Endothelial cell of umbilical vein (primary cell): ENCODE measurements around the gene TMIE. TPM values are rescaled to one million over a fixed set of nuclear protein-coding genes. Genes with fewer than 3 reads are reported as not detected.

Experiments
- BruUV-seq: library from RNA; stranded (reverse); fragments of 400-500 nt; replicated peaks from 2 replicates; lab custom pipeline; 2021; lab: Mats Ljungman, UMichigan
- CTCF ChIA-PET: fragments of 300-600, 350-600 bp; sonication (Branson Sonifier 250); formaldehyde crosslinking; loops from one replicate; lab custom pipeline; 2021; ENCODE audit warnings: antibody characterized with exemption, inconsistent platforms; lab: Charles Lee
- POLR2A ChIA-PET: fragments of 300-600, 350-600 bp; sonication (Branson Sonifier 250); formaldehyde crosslinking; loops from one replicate; lab custom pipeline; 2021; ENCODE audit warnings: antibody characterized with exemption, inconsistent platforms; lab: Charles Lee
- DNase-seq: peaks from one replicate; pipeline ENCODE4 v3.0.0-alpha.2; 2011; ENCODE audit warnings: low read depth, low spot score
- FAIRE-seq: peaks from 2 replicates; lab custom pipeline; 2011; peaks lifted over from hg19 to GRCh38; lab: Jason Lieb, UNC
- H2AFZ ChIP-seq: 2 replicates; pipeline ENCODE4 v1.6.0; 2012; ENCODE audit warnings: low read depth, low read length, control low read depth, inconsistent platforms
- H3K27ac ChIP-seq: 2 replicates; pipeline ENCODE4 v1.5.1; 2011; ENCODE audit warnings: low read depth, mild to moderate bottlenecking, control low read depth, low read length, moderate library complexity; ENCODE audit not compliant: insufficient read depth
- H3K27me3 ChIP-seq, 2 experiments: 2 replicates each; pipeline versions ENCODE4 v1.6.0 to v1.6.1; 2011; ENCODE audit warnings: low read length in 2 of 2, mixed read lengths in 1 of 2; ENCODE audit not compliant: control insufficient read depth in 2 of 2, insufficient read depth in 2 of 2
- H3K36me3 ChIP-seq, 2 experiments: 2 replicates in 1 of 2; 3 replicates in 1 of 2; pipeline ENCODE4 v1.5.1; 2011; ENCODE audit warnings: low read length in 2 of 2, mild to moderate bottlenecking in 1 of 2, moderate library complexity in 1 of 2; ENCODE audit not compliant: control insufficient read depth in 2 of 2, insufficient read depth in 2 of 2; ENCODE audit errors: extremely low read depth in 1 of 2
- H3K4me1 ChIP-seq: 3 replicates; pipeline ENCODE4 v1.5.1; 2011; ENCODE audit warnings: mild to moderate bottlenecking, low read length; ENCODE audit not compliant: control insufficient read depth, insufficient read depth; ENCODE audit errors: extremely low read depth
- H3K4me2 ChIP-seq: 2 replicates; pipeline ENCODE4 v1.6.1; 2011; ENCODE audit warnings: low read length, control low read depth, mixed read lengths; ENCODE audit not compliant: insufficient read depth
- H3K4me3 ChIP-seq, 3 experiments: fragments of 200-600 bp in 1 of 3; sonication (generic), shearing (Covaris generic) in 1 of 3; replicated peaks in 1 of 3; 2 replicates each; pipeline ENCODE4 v1.5.1; 2011 to 2016; ENCODE audit warnings: control low read depth in 3 of 3, low read length in 3 of 3, mild to moderate bottlenecking in 2 of 3, inconsistent platforms in 1 of 3, low read depth in 1 of 3, moderate library complexity in 1 of 3; ENCODE audit not compliant: insufficient read depth in 1 of 3
- H3K79me2 ChIP-seq: 2 replicates; pipeline ENCODE4 v1.6.0; 2012; ENCODE audit warnings: low read length, inconsistent platforms; ENCODE audit not compliant: control insufficient read depth, insufficient read depth
- H3K9ac ChIP-seq: replicated peaks from 2 replicates; pipeline ENCODE3; 2011; ENCODE audit warnings: low read length, control low read depth; ENCODE audit not compliant: insufficient read depth; ENCODE audit errors: extremely low read depth
- H3K9me1 ChIP-seq: replicated peaks from 3 replicates; pipeline ENCODE4 v1.6.0; 2011; ENCODE audit warnings: mild to moderate bottlenecking, low read length; ENCODE audit not compliant: control insufficient read depth, insufficient read depth; ENCODE audit errors: extremely low read depth
- H3K9me3 ChIP-seq: replicated peaks from 2 replicates; pipeline ENCODE4 v1.5.1; 2012; ENCODE audit warnings: low read length, inconsistent platforms; ENCODE audit not compliant: control insufficient read depth, insufficient read depth
- H4K20me1 ChIP-seq: replicated peaks from 2 replicates; pipeline ENCODE3; 2011; ENCODE audit warnings: mild to moderate bottlenecking, low read length; ENCODE audit not compliant: control insufficient read depth, insufficient read depth; ENCODE audit errors: extremely low read depth
- EZH2 ChIP-seq: IDR thresholded peaks from 2 replicates; pipeline ENCODE4 v1.6.1; 2012; ENCODE audit warnings: borderline replicate concordance, low read depth, mild to moderate bottlenecking, moderate library complexity, low read length, inconsistent platforms; ENCODE audit not compliant: severe bottlenecking
- FOS ChIP-seq: IDR thresholded peaks from 2 replicates; pipeline ENCODE4 v1.6.1; 2011; ENCODE audit warnings: mild to moderate bottlenecking, low read length, moderate library complexity, borderline replicate concordance; ENCODE audit not compliant: insufficient read depth
- GATA2 ChIP-seq: IDR thresholded peaks from 2 replicates; pipeline ENCODE4 v1.7.0; 2011; ENCODE audit warnings: low read depth, mild to moderate bottlenecking, moderate library complexity, mixed read lengths, low read length; ENCODE audit not compliant: insufficient read length, insufficient read depth
- JUN ChIP-seq: IDR thresholded peaks from 2 replicates; pipeline ENCODE4 v1.6.1; 2011; ENCODE audit warnings: borderline replicate concordance, low read depth; ENCODE audit not compliant: insufficient read length, insufficient read depth
- MYC ChIP-seq: IDR thresholded peaks from one replicate; pipeline ENCODE4 v1.6.1; 2011; ENCODE audit warnings: mild to moderate bottlenecking, low read depth, low read length
- POLR2A ChIP-seq: IDR thresholded peaks from 2 replicates; pipeline ENCODE4 v1.6.1; 2012; ENCODE audit warnings: low read depth, mild to moderate bottlenecking, control low read depth, low read length
- POLR2AphosphoS5 ChIP-seq: IDR thresholded peaks from 2 replicates; pipeline ENCODE4 v1.6.1; 2012; ENCODE audit warnings: low read depth, mild to moderate bottlenecking, control low read depth, low read length, moderate library complexity; ENCODE audit not compliant: insufficient read depth
- dilution Hi-C: fragments of 300-500 bp; cut with MboI; formaldehyde crosslinking; loops from one replicate; pipeline ENCODE4 v1.15.0; 2019; ENCODE audit warnings: low sequenced_read_pairs; ENCODE audit not compliant: extremely low pct_ligation_motif_present
- intact Hi-C: fragments of 100-400 bp; cut with micrococcal nuclease; formaldehyde crosslinking; loops from one replicate; pipeline ENCODE4 v1.10.0; 2022
- polyA plus RNA-seq, 4 experiments: library from polyadenylated mRNA; depleted of rRNA in 3 of 4; stranded (reverse) in 3 of 4; unstranded in 1 of 4; fragments of >200 nt; gene quantifications; 2 replicates each; pipeline versions ENCODE4 v1.2.1 to v1.2.3, GENCODE V29; 2011 to 2012; ENCODE audit warnings: missing spikeins in 1 of 4
- total RNA-seq: library from RNA; stranded (reverse); gene quantifications from 2 replicates; pipeline ENCODE4 v1.2.3, GENCODE V29; 2021
- TF ChIP-seq, protein P1 (sequence below), 2 donors: IDR thresholded peaks; 1 replicate in 1 of 2; 2 replicates in 1 of 2; pipeline ENCODE4 v1.5.1; 2011; ENCODE audit warnings: low read length in 2 of 2, mild to moderate bottlenecking in 2 of 2, moderate library complexity in 2 of 2, control low read depth in 1 of 2, inconsistent platforms in 1 of 2, low read depth in 1 of 2; ENCODE audit not compliant: insufficient read depth in 1 of 2; ENCODE audit errors: extremely low read depth in 1 of 2
- TF ChIP-seq, protein P2 (sequence below): IDR thresholded peaks from 2 replicates; pipeline ENCODE4 v1.6.1; 2011; ENCODE audit not compliant: insufficient read depth, insufficient read length

TMIE gene
- total and polyA plus RNA-seq, 2 donors (not counting 3 experiments of a cell fraction or from before 2014, with no cell fraction given), result 0.15 to 0.27 TPM

DNA sequence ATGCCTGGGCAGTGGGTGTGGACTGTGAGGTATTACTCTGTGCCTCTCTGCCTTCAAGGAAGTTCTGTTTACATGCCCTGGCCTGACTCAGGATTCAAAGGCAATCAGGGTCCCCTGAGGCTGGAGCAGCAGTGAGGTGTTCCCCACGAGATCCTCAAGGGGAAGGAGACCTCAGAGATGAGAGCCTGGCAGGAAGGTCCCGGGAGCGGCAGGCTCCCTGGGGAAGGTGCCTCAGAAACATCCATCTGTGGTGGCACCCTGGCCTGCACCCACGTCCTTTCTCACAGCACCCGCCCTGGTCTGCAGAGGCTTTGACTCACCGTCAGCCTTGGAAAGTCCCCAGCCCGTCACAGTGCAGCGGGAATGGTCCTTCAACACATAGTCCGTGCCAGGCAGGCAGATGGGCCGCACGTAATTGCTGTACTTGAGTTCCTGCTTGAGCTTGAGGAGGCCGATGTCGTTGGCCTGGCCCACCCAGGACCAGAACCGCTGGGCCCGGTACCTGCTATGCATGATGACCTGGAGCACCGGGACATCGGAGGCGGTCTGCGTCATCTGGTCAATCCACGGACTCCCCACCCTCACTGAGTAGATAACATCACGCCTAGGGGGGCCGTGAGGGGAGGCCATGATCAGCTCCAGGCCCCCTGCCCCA lies 12.8 kb downstream of the TMIE start:
- no peak overlapping the region for H3K27ac ChIP-seq
- no peak overlapping the region for H2AFZ ChIP-seq
- TF ChIP-seq, protein P1, sequence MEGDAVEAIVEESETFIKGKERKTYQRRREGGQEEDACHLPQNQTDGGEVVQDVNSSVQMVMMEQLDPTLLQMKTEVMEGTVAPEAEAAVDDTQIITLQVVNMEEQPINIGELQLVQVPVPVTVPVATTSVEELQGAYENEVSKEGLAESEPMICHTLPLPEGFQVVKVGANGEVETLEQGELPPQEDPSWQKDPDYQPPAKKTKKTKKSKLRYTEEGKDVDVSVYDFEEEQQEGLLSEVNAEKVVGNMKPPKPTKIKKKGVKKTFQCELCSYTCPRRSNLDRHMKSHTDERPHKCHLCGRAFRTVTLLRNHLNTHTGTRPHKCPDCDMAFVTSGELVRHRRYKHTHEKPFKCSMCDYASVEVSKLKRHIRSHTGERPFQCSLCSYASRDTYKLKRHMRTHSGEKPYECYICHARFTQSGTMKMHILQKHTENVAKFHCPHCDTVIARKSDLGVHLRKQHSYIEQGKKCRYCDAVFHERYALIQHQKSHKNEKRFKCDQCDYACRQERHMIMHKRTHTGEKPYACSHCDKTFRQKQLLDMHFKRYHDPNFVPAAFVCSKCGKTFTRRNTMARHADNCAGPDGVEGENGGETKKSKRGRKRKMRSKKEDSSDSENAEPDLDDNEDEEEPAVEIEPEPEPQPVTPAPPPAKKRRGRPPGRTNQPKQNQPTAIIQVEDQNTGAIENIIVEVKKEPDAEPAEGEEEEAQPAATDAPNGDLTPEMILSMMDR (IDR thresholded peaks at IDR 0.05; ENCODE audit: extremely low read depth in 1 of 2, insufficient read depth in 1 of 2, low read depth in 1 of 2, low read length in 2 of 2), result no peak
- TF ChIP-seq POLR2AphosphoS5 (no peak), JUN (no peak), POLR2A (no peak), MYC (no peak), EZH2 (no peak), GATA2 (no peak), FOS (no peak)
- TF ChIP-seq, protein P2, sequence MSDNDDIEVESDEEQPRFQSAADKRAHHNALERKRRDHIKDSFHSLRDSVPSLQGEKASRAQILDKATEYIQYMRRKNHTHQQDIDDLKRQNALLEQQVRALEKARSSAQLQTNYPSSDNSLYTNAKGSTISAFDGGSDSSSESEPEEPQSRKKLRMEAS, result no peak
- peaks cover 0 to under 1% of the 10 kb centered on the region in 2 experiments for H3K27me3 ChIP-seq
- intact Hi-C loops (no loop called here), dilution Hi-C loops (no loop called here)
- ChIA-PET POLR2A (interaction anchor here (0.6 kb wide), 1 partner anchor 21 kb away, joined by 3 read pairs; no protein-coding TSS in a partner anchor), CTCF (interaction anchor here (2.4 kb wide), 1 partner anchor 8 kb away, joined by 7 read pairs; no protein-coding TSS in a partner anchor)
- no peak overlapping the region for H3K9ac ChIP-seq
- no peak overlapping the region for H3K4me2 ChIP-seq
- H3K4me1 ChIP-seq, result no peaks in the 10 kb centered on the region
- no peaks in the 10 kb centered on the region for H3K9me1 ChIP-seq
- no peaks in the 10 kb centered on the region for H3K79me2 ChIP-seq
- BruUV-seq, result no TSS peak
- DNase-seq (no peak), FAIRE-seq (no peak)
- H3K4me3 ChIP-seq, result no peak overlapping the region
- no peaks in the 10 kb centered on the region for H3K9me3 ChIP-seq
- H3K36me3 ChIP-seq, result no peaks in the 10 kb centered on the region
- no peaks in the 10 kb centered on the region for H4K20me1 ChIP-seq
